GM12878 (cell line): Measurements from ENCODE around the gene FLNC. TPM values are rescaled to one million over a fixed set of nuclear protein-coding genes. Genes with fewer than 3 reads are reported as not detected.

ENCODE experiments used
- ATAC-seq: fragments of 200-7000 bp; cut with Tn5 transposase; 3 replicates; pipeline ENCODE4 v1.9.1; 2020; ENCODE audit warnings: mild to moderate bottlenecking, moderate library complexity
- BruUV-seq: library from RNA; stranded (reverse); fragments of 400-500 nt; replicated peaks from 2 replicates; lab custom pipeline; 2021; lab: Mats Ljungman, UMichigan
- CTCF ChIA-PET: fragments of 300-600 bp; sonication (Branson Sonifier 250); formaldehyde crosslinking; extraction: SDS; loops from one replicate; lab custom pipeline; 2021; ENCODE audit warnings: inconsistent platforms; lab: Yijun Ruan, JAX
- POLR2A ChIA-PET: fragments of 350-600 bp; formaldehyde crosslinking; extraction: SDS; loops from one replicate; lab custom pipeline; 2021; ENCODE audit warnings: inconsistent platforms; lab: Charles Lee
- RAD21 ChIA-PET: fragments of 300-600 bp; sonication (Branson Sonifier 250); formaldehyde crosslinking; loops from one replicate; lab custom pipeline; 2023; ENCODE audit warnings: antibody characterized with exemption; ENCODE audit not compliant: unreplicated experiment; lab: Charles Lee
- SMC1A ChIA-PET: fragments of 300-600 bp; sonication (Branson Sonifier 250); formaldehyde crosslinking; loops from one replicate; lab custom pipeline; 2023; ENCODE audit not compliant: unreplicated experiment, uncharacterized antibody; lab: Charles Lee
- DNase-seq: peaks from one replicate; pipeline ENCODE4 v3.0.0-alpha.2; 2011; ENCODE audit warnings: low read depth, low spot score
- FAIRE-seq: peaks from 3 replicates; lab custom pipeline; 2011; peaks lifted over from hg19 to GRCh38; lab: Jason Lieb, UNC
- H2AFZ ChIP-seq: 2 replicates; pipeline ENCODE4 v1.6.0; 2011; ENCODE audit warnings: low read depth, low read length, control low read depth; ENCODE audit not compliant: control insufficient read depth
- H3K27ac ChIP-seq: 2 replicates; pipeline ENCODE4 v1.5.1; 2011; ENCODE audit warnings: control low read depth; ENCODE audit not compliant: control insufficient read depth, insufficient read depth
- H3K27me3 ChIP-seq, 2 experiments: replicated peaks in 1 of 2; 2 replicates each; pipeline versions ENCODE4 v1.6.0 to v1.6.1; 2011; ENCODE audit warnings: low read length in 1 of 2; ENCODE audit not compliant: control insufficient read depth in 2 of 2, insufficient read depth in 2 of 2
- H3K36me3 ChIP-seq, 2 experiments: 2 replicates each; pipeline ENCODE4 v1.5.1; 2011; ENCODE audit warnings: low read length in 1 of 2; ENCODE audit not compliant: control insufficient read depth in 2 of 2, insufficient read depth in 2 of 2
- H3K4me1 ChIP-seq: 2 replicates; pipeline ENCODE4 v1.6.1; 2011; ENCODE audit warnings: mild to moderate bottlenecking, low read length, moderate library complexity, mixed read lengths; ENCODE audit not compliant: control insufficient read depth, insufficient read depth
- H3K4me2 ChIP-seq: 2 replicates; pipeline ENCODE4 v1.6.0; 2011; ENCODE audit warnings: control low read depth; ENCODE audit not compliant: control insufficient read depth, insufficient read depth
- H3K4me3 ChIP-seq: fragments of 200-600 bp; sonication (generic); 2 replicates; pipeline ENCODE4 v1.5.1; 2016
- H3K79me2 ChIP-seq: 2 replicates; pipeline ENCODE4 v1.6.0; 2011; ENCODE audit warnings: low read length; ENCODE audit not compliant: control insufficient read depth, insufficient read depth
- H3K9ac ChIP-seq: 2 replicates; pipeline ENCODE4 v1.8.0; 2011; ENCODE audit warnings: low read length, control low read depth, mixed read lengths; ENCODE audit not compliant: control insufficient read depth, insufficient read depth
- H3K9me3 ChIP-seq: replicated peaks from 3 replicates; pipeline ENCODE4 v1.5.1; 2011; ENCODE audit warnings: mild to moderate bottlenecking, low read length; ENCODE audit not compliant: control insufficient read depth, insufficient read depth
- H4K20me1 ChIP-seq: 2 replicates; pipeline ENCODE4 v1.6.0; 2011; ENCODE audit not compliant: control insufficient read depth, insufficient read depth
- BMI1 ChIP-seq: fragments of 450-650 bp; IDR thresholded peaks from 2 replicates; pipeline ENCODE4 v1.6.1; 2016; ENCODE audit warnings: mild to moderate bottlenecking, moderate library complexity, borderline replicate concordance
- CBX3 ChIP-seq: fragments of 200-600 bp; sonication (generic); IDR thresholded peaks from 2 replicates; pipeline ENCODE4 v1.6.1; 2016; ENCODE audit warnings: low read depth, borderline replicate concordance
- CHD2 ChIP-seq: IDR thresholded peaks from 2 replicates; pipeline ENCODE4 v1.6.1; 2011; ENCODE audit warnings: low read depth, low read length, improper control_type of control experiment, borderline replicate concordance
- CREB1 ChIP-seq: IDR thresholded peaks from 2 replicates; pipeline ENCODE4 v1.6.1; 2012; ENCODE audit warnings: low read depth, mild to moderate bottlenecking, inconsistent platforms
- GATAD2B ChIP-seq: fragments of 450-650 bp; conservative IDR thresholded peaks from 2 replicates; pipeline ENCODE4 v1.6.1; 2017; ENCODE audit warnings: low read depth, mild to moderate bottlenecking, moderate library complexity
- MTA2 ChIP-seq: fragments of 450-650 bp; IDR thresholded peaks from 2 replicates; pipeline ENCODE4 v1.6.1; 2016; ENCODE audit warnings: low read depth, mild to moderate bottlenecking, moderate library complexity
- PML ChIP-seq: IDR thresholded peaks from 2 replicates; pipeline ENCODE4 v1.6.1; 2012; ENCODE audit warnings: low read length, inconsistent platforms
- STAT1 ChIP-seq: fragments of 450-650 bp; conservative IDR thresholded peaks from 2 replicates; pipeline ENCODE4 v1.6.1; 2014; ENCODE audit warnings: antibody characterized with exemption, mild to moderate bottlenecking
- YY1 ChIP-seq: IDR thresholded peaks from 2 replicates; pipeline ENCODE4 v1.6.1; 2011; ENCODE audit warnings: low read depth, mild to moderate bottlenecking, low read length
- ZNF24 ChIP-seq: fragments of 450-650 bp; IDR thresholded peaks from 2 replicates; pipeline ENCODE4 v1.6.1; 2017; ENCODE audit warnings: antibody characterized with exemption, mild to moderate bottlenecking
- ZSCAN29 ChIP-seq: fragments of 450-650 bp; IDR thresholded peaks from 2 replicates; pipeline ENCODE4 v1.6.1; 2017; ENCODE audit warnings: mild to moderate bottlenecking, moderate library complexity
- WGBS: methylation state at CpG from one replicate; pipeline ENCODE4 v1.1.6; 2016; ENCODE audit warnings: low lambda C conversion rate; ENCODE audit not compliant: insufficient replicate concordance, insufficient coverage; ENCODE audit errors: missing lambda C conversion rate; 5-methylcytosine and 5-hydroxymethylcytosine counted together
- in situ Hi-C: fragments of 300-500 bp; cut with MboI; formaldehyde crosslinking; loops from 9 replicates; pipeline ENCODE4 v1.14.3; 2018; ENCODE audit warnings: mixed read lengths
- intact Hi-C: fragments of 100-400 bp; cut with micrococcal nuclease; formaldehyde crosslinking; loops from one replicate; pipeline ENCODE4 v1.14.2; 2022; ENCODE audit not compliant: unreplicated experiment
- polyA plus RNA-seq, 11 experiments: library from polyadenylated mRNA; depleted of rRNA in 4 of 11; unstranded in 6 of 11; stranded (reverse) in 5 of 11; fragments of >200 nt; fragmentation: Nextera tagmentation in 4 of 11; fragmentation: Illumina TruSeq in 1 of 11; extraction: Ambion mirVana in 4 of 11; extraction: Trizol in 1 of 11; gene quantifications; 1 replicate in 1 of 11; 2 replicates in 10 of 11; pipeline versions ENCODE4 v1.2.1 to v1.2.3, GENCODE V29; 2011 to 2016; ENCODE audit warnings: inconsistent platforms in 2 of 11, missing spikeins in 2 of 11, low read depth in 1 of 11
- total RNA-seq, 4 experiments: library from RNA; depleted of rRNA in 3 of 4; stranded (reverse); fragments of >200 nt in 3 of 4; fragmentation: Illumina TruSeq in 1 of 4; extraction: Trizol in 1 of 4; gene quantifications; 2 replicates each; pipeline versions ENCODE4 v1.2.1 to v1.2.3, GENCODE V29; 2013 to 2021

FLNC gene
- total and polyA plus RNA-seq, 10 of the 15 experiments (the other 5 are each of a cell fraction or from before 2014, with no cell fraction given) = 0.01 to 0.21 (median 0.06) TPM; not detected in 3

DNA sequence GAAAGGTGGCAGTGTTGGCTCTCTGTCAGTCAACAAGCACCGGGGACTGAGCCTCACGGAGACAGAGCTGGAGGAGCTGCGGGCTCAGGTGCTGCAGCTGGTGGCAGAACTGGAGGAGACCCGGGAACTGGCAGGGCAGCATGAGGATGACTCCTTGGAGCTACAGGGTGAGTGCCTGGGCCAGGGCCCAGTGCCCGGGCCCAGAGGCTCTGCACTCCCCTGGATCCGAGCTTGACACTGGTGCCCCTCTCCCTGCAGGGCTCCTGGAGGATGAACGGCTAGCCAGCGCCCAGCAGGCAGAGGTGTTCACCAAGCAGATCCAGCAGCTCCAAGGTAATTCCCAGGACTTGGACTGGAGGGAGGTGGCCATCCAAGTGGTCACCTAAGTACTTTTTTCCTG, 35.8 kb upstream of the FLNC start:
- ChIA-PET CTCF (interaction anchor here (0.8 to 2.1 kb wide), 3 partner anchors 25 to 89 kb away, joined by 3 to 13 read pairs (median 3); no protein-coding TSS in a partner anchor), SMC1A (interaction anchor here (1.2 kb wide), 1 partner anchor 334 kb away, joined by 4 read pairs; no protein-coding TSS in a partner anchor), RAD21 (no interaction called here), POLR2A (no interaction called here)
- Histone ChIP-seq H2AFZ (no peak overlapping the region), H3K9ac (no peak overlapping the region), H3K4me1 (peaks cover 3% of the 10 kb centered on the region; the same call in 1 of the 2 replicates), H3K4me2 (no peak overlapping the region), H3K79me2 (no peaks in the 10 kb centered on the region), H3K27me3 (peaks cover 0 to 2% of the 10 kb centered on the region in 2 experiments; a peak in 2 of 4 replicates), H3K27ac (no peak overlapping the region), H4K20me1 (no peaks in the 10 kb centered on the region), H3K9me3 (no peaks in the 10 kb centered on the region), H3K4me3 (no peak overlapping the region), H3K36me3 (no peaks in the 10 kb centered on the region)
- intact Hi-C loops (loop anchor here (5.0 kb wide), 2 partner anchors 88 to 298 kb away; no protein-coding TSS in a partner anchor), in situ Hi-C loops (no loop called here)
- no peak for DNase-seq
- FAIRE-seq = no peak
- no peak for TF ChIP-seq ZSCAN29
- no peak for TF ChIP-seq CBX3
- no peak for TF ChIP-seq YY1
- TF ChIP-seq CHD2 = no peak
- TF ChIP-seq GATAD2B = no peak
- TF ChIP-seq PML = no peak
- TF ChIP-seq STAT1 = no peak
- TF ChIP-seq MTA2 = no peak
- no peak for TF ChIP-seq BMI1
- TF ChIP-seq CREB1 = no peak
- no peak for TF ChIP-seq ZNF24
- BruUV-seq = no TSS peak
- WGBS = 60% methylated on average over 8 of the region's 8 CpGs
- no peak for ATAC-seq
